ENCODE data around the gene TRAPPC6A. TPM values are rescaled to one million over a fixed set of nuclear protein-coding genes. Genes with fewer than 3 reads are reported as not detected.

TRAPPC6A gene
- total and polyA plus RNA-seq, 2 of the 4 experiments (the other 2 are of a cell fraction) = 4.1 to 13.4 TPM

- no peak overlapping the region for H2AFZ ChIP-seq (replicated peaks; ENCODE audit: low read length, poor library complexity)
- no peak overlapping the region for H3K23ac ChIP-seq (ENCODE audit: low read depth, low read length)
- no peak overlapping the region for H3K9ac ChIP-seq (ENCODE audit: low read depth, low read length)
- WGBS, 2 experiments (ENCODE audit: extremely low coverage in 2 of 2, insufficient read length in 1 of 2) = no CpG with 5 or more reads among the region's 4 CpGs
- no peaks in the 10 kb centered on the region for H3K27me3 ChIP-seq (ENCODE audit: control insufficient read depth, insufficient read depth, low read length)
- H3K27ac ChIP-seq (ENCODE audit: insufficient read depth, low read length) = no peak overlapping the region
- DNase-seq = peak; percentile 57
- dilution Hi-C loops (cut with HindIII; ENCODE audit: low sequenced_read_pairs, unreplicated experiment) (no loop called here), intact Hi-C loops (cut with micrococcal nuclease) (loop anchor here (1.0 kb wide), 2 partner anchors 48 to 138 kb away; no protein-coding TSS in a partner anchor), in situ Hi-C loops (cut with MboI; ENCODE audit: low sequenced_read_pairs) (no loop called here)
- POLR2A ChIA-PET (ENCODE audit: unreplicated experiment) = no interaction called here
- H4K20me1 ChIP-seq (ENCODE audit: insufficient read depth, low read length) = no peaks in the 10 kb centered on the region
- H3K4ac ChIP-seq (ENCODE audit: low read depth, low read length) = no peak overlapping the region
- no peak overlapping the region for H2BK5ac ChIP-seq (ENCODE audit: low read depth, low read length, poor library complexity, severe bottlenecking)
- H2AK5ac ChIP-seq (ENCODE audit: low read depth, low read length) = no peak overlapping the region
- H3K9me1 ChIP-seq (ENCODE audit: insufficient read depth, low read length) = no peaks in the 10 kb centered on the region
- CTCF ChIA-PET = interaction anchor here (0.6 to 1.2 kb wide), 5 partner anchors 14 to 278 kb away, joined by 3 to 4 read pairs (median 3); no protein-coding TSS in a partner anchor
- no peak overlapping the region for H2BK20ac ChIP-seq (ENCODE audit: low read depth, low read length)
- TF ChIP-seq RCOR1 (IDR thresholded peaks at IDR 0.05; ENCODE audit: insufficient replicate concordance, low read length) = no peak
- peak; percentile 53 for TF ChIP-seq CTCF (conservative IDR thresholded peaks at IDR 0.05; ENCODE audit: low read depth, low read length)
- peak; percentile 62 for TF ChIP-seq SMC3 (IDR thresholded peaks at IDR 0.05; ENCODE audit: low read depth, low read length)
- peak; percentile 68 for TF ChIP-seq RAD21 (IDR thresholded peaks at IDR 0.05; ENCODE audit: low read length)
- no peak overlapping the region for H4K8ac ChIP-seq (ENCODE audit: low read depth in 2 of 2, low read length in 2 of 2)
- H4K91ac ChIP-seq (ENCODE audit: insufficient read depth, low read depth, low read length) = no peak overlapping the region
- no peak overlapping the region for H2BK15ac ChIP-seq (ENCODE audit: low read depth, low read length)
- no peaks in the 10 kb centered on the region for H3K4me1 ChIP-seq (ENCODE audit: control insufficient read depth, insufficient read depth, low read length)
- ATAC-seq (ENCODE audit: low read depth) = peak; percentile 86
- H3K14ac ChIP-seq (replicated peaks; ENCODE audit: low read depth, low read length) = no peak overlapping the region
- no peak overlapping the region for H2BK120ac ChIP-seq (ENCODE audit: low read depth, low read length)
- H3K56ac ChIP-seq (ENCODE audit: extremely low read depth, insufficient read depth, low read length) = no peak overlapping the region
- no peak overlapping the region for H3K4me2 ChIP-seq (ENCODE audit: low read depth, low read length)
- no TSS peak for BruUV-seq (replicated peaks)
- H3K9me3 ChIP-seq (ENCODE audit: control insufficient read depth, insufficient read depth, low read length) = no peaks in the 10 kb centered on the region
- H4K5ac ChIP-seq (ENCODE audit: low read depth, low read length) = no peak overlapping the region
- no peak overlapping the region for H2AK9ac ChIP-seq (replicated peaks; ENCODE audit: low read depth, low read length, poor library complexity)
- no peaks in the 10 kb centered on the region for H3K36me3 ChIP-seq (ENCODE audit: control insufficient read depth, insufficient read depth, low read length)
- no peak overlapping the region for H3K4me3 ChIP-seq (ENCODE audit: insufficient read depth, low read depth, low read length)
- H3K18ac ChIP-seq (ENCODE audit: low read depth, low read length) = no peak overlapping the region
- no peaks in the 10 kb centered on the region for H3K79me1 ChIP-seq (ENCODE audit: low read depth in 1 of 2, low read length in 2 of 2)
These were observed 22.5 kb upstream of the TRAPPC6A start for GRCh38 chr19:45200568-45200967.

Measured in IMR-90 (cell line).